KG1 (cell line): ENCODE data around the gene NUP160.
"Not testable (repeated sequence)": the region's sequence is repeated elsewhere in the genome, so short reads cannot be mapped to it uniquely, and the experiment has no call there.

Experiments used
- DNase-seq: peaks from one replicate; lab custom pipeline; 2025; lab: John Stamatoyannopoulos, UW

NUP160 gene

DNA sequence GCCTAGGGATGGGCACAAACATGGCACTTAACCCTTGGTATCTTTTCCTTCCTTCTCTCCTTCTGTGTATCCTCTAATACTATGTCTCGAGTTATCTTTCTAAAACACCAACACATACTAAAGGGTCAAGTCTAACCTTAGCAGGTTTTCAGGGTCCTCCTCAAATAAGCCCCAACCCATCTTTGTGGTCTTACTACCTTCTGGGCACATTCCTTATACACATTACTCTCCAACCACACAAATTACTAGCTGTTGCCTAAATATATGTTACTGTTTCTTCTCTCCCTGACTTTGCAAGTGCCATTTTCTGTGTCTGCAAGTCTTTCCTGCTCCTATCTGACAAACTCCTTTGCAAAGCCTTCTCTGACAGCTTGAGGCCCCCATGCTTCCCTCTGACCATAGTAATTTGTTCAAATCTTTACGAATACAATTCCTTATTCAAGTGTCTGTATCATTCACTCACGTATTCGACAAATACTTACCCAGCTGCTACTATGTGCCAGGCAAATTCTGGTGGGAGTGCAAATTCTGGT is 15.8 kb upstream of the NUP160 start:
- no peak for DNase-seq

DNA sequence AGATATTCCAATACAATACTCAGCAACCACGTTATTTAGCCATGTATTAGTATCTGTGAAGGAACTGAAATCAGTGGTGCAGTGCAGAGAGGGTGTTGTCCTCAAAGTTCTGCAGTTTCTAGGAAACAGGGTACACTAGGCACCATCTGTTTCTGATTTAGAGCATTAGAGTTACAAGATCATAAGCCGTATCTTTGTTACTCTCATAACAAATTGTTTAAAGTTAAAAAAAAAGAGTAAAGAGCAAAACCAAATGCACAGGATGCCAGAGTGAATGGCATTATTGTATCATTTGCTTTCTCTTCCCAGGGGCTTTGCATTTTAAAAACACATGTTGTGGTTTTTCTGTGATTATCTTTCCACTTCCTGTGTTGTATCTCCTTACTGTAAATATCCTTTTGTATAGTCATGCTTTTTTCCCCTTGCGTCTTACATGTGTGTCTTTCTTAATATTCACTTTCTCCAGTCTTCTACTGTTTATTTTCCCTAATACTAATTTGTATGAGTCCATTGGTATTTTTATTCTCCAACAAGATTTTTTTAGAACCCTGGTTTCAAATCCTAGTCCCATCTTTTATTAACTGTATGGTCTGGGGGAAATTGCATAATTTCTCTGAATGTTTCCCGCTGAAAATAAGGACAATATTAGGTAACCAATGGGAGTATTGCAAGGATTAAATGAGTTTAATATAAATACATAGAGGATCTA is 15.2 kb upstream of the NUP160 start:
- no peak for DNase-seq

DNA sequence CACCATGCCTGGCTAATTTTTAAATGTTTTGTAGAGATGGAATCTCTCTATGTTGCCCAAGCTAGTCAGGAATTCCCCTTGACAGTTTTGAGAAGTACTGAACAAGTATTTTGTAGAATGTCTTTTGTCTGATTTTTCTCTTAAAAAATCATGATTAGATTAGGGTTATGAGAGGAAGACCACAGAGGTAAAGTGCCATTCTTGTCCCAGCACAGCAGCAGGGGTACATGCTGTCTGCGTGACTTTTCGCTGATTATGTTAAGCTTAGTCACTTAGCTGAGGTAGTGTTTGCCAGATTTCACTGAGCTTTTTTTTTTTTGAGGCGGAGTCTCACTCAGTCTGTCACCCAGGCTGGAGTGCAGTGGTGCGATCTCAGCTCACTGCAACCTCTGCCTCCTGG is 13.6 kb upstream of the NUP160 start:
- DNase-seq: no peak

DNA sequence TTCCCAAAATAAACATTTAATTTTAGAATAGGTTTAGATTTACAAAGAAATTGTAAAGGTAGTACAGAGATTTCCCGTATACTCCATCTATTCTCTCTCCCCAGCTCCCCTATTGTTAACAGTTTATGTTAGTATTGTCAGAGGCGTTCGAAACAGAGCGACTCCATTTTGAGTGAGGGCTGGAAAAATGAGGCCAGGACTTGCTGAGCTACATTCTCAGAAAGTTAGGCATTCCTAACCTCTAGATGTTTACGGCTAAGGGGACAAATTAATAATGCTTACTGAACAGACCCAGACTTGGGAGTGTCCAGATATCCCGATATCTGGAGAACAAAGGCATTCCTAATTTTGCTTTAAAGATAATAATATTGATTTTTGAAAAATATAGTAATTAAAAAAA is 12.4 kb upstream of the NUP160 start:
- DNase-seq: no peak

DNA sequence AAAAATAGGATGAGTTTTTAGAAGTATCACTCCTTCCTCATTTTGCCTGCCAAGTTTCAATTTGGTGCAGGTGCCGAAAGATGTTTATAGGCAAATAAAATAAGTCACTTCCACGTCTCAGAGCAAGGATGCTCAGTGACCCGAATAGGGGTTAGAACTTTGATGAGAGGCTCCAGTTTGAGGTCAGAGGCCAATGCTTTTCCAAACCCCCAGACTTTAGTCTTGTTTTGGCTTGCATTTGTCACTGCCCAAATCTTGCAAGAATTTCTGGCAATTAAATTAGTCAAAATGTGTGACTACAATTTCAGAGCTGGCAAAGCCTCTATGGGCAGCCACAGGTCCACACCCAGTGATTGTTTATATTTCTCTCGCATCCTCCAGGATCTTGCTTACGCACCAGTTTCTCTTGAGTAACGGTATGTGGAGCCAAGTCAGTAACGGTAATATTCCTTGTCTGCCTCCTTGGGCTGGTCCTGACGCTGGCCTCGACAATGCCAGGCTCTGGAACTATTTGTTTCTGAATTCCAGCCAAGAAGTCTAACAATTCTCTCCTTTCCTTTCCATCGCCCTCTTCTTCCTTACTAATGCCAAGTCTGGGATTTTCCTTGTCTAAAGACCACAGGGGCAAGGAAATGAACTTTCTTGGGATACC is 9.9 kb upstream of the NUP160 start:
- no peak for DNase-seq

DNA sequence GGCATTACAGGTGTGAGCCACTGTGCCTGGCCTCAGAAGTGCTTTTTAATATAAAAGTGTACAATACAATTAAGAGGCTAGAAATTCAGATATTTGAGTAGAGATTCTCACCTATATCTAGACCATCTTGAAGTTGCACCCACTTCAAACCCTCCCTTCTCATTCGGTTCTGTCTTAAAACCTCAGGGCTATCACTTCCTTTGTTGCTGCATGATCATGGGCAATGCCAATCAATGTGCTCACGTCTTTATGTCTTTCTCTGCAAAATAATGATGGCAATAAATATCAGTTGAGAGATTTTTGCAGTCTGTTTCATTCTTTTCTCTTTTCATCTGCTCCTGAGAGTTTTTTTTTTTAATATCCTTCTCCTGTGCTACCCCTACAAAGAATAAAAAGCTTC is 9.3 kb upstream of the NUP160 start:
- DNase-seq: no peak

DNA sequence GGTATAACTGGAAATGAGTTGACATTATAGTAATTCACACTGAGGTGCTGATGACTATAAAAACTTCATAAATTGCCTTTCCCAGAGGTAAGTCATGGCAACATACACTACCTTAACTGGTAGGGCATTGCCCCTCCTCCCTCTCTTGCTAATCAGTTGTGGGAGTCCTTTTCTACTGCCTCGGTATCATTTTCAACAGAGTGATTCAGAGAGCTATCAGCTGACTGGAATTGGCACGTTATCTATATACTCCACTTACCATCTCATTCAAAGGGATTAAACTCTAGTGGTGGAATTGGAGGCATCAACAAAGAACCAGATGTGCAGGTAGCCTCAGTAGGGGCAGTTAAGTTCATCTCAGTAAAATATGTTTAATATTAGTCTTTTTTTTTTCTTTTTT is 8.0 kb upstream of the NUP160 start:
- DNase-seq: no peak

DNA sequence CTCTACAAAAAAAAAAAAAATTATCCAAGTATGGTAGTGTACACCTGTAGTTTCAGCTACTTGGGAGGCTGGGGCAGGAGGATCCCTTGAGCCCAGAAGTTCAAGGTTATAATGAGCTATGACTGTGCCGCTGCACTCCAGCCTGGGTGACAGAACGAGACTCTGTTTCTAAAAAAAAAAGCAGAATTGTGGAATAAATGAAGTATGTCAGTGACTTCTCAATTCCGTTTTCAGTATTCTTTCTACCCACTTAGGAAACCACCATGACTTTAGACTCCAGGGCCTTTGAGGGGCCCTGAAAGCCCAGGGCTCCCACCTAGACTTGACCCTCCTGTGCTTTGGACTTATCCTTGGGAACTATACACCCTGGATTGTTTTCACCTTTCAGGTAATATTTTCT is 6.5 kb upstream of the NUP160 start:
- no peak for DNase-seq

DNA sequence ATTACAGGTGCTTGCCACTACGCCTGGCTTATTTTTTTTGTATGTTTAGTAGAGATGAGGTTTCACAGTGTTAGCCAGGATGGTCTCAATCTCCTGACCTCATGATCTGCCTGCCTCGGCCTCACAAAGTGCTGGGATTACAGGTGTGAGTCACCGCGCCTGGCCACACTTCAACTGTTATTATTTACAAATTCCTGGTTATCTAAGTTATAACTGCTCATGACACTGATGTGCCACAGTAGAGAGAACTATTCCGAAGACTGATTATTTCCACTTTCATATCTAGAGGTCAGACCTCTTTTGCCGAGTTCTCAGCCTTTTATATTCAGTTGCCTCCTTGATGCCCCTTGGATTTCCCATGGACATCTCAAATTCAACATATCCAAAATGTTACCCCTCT is 3.9 kb upstream of the NUP160 start:
- no peak for DNase-seq

DNA sequence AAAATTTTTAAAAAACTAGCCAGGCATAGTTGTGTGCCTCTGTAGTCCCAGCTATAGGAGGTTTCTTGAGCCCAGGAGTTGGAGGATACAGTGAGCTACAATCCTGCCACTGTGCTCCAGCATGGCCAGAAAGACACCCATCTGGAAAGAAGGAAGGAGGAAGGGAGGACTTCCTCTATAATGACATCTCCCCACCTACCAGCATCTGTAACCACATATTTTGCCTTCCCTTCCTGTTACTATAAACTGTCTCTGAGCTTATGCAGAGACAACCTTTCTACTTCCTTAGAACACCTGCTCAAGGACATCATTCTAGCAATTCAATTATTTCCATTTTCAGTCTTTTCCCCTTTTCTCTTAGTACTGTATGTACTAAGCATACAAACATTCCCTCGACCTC is 2.2 kb upstream of the NUP160 start:
- no peak for DNase-seq

DNA sequence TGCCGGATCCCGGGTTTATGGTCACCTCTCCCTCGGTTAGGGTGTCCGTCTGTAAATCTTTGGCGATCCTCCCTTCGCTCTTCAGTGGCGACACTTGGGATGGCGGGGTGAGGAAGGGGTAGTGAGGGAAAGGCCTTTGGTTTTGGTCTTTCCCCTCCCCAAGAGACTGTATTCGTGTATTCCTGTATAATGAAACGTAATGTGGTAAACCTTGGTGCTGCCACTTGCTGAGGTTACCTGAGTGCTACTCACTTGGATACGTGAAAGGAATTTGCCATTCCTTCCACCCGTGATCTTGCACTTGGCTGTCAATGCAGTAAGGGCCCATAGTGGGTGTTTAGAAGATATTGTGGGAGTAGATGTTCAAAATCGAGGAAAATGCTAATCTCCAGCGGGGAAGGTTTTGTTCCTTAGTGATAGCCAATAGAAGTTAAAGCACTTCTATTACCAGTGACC is 578 bp upstream of the NUP160 start:
- no peak for DNase-seq

DNA sequence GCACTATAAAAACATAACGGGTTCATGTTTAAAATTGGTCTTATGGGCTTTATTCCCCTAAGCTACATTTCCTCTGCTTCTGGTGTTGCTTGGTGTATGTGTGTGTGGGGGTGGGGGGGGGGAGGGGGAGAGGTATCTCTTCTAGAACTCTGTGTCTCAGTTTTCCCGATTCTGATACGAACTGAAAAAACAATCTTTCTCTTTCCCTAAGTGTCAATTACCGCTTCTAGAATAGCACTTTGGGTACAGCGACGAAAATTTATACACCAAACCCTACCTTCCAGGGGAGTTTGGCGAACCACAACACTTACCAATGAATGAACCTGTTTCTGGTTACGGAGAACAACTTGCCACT is 636 bp downstream of the NUP160 start:
- no peak for DNase-seq

DNA sequence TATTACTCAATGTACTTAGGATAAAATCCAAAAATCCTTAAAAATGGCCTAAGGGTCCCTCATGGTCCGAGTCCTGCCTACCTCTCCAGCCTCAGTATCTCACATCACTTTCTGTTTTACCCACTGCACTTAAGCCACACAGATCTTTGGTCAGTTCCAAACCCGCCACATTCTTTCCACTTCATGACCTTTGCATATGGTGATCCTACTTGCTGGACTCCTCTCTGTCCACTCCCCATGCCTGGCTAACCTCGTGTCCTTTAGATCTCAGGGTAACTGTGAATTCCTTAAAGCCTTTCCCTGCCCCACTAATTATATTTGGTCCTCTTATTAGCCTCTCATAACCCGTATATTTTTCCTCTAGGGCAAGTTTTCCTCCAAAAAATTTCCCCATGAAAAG is 1.2 kb downstream of the NUP160 start:
- DNase-seq: no peak

DNA sequence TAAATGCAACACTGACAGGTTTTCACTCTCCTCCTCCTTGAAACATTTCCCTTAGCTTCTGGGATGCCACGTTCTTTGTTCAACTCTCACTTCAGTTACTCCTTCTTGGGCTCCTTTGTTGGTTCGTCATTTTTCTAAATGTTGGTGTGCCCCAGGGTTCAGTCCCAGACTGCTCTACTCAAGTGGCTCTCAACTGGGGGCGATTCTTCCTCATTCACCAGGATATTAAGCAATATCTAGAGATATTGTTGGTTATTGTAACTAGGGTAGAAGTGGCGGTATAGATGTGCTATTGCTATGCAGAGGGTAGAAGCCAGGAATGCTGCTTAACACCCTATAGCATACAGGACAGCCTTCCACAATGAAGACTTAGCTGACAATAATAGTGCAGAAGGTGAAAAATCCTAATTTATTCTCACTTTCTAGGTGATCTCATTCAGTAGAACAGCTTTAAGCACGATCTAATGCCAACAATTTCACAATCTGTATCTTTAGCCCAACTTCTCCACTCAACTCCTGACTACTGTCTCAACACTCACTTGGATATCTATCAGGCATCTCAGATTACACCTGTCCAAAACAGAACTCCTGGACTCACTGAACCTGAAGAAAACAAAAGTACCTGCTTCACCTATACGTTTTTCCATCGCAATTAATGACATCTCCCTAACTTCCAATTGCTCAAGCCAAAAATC is 4.6 kb downstream of the NUP160 start:
- DNase-seq: no peak

DNA sequence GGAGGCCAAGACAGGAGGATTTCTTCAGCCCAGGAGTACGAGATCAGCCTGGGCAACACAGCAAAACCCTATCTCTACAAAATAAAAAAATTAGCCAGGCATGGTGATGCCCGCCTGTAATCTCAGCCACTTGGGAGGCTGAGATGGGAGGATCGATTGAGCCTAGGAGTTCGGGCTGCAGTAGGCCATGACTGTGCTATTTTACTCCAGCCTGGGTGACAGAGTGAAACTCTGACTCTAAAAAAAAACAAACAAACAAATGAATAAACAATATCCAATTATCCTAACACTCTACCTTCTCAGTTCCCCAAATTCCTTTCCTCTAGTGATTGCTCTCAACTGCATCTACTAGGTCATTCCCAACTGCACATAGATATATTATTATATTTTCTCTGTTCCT is 5.4 kb downstream of the NUP160 start:
- no peak for DNase-seq

DNA sequence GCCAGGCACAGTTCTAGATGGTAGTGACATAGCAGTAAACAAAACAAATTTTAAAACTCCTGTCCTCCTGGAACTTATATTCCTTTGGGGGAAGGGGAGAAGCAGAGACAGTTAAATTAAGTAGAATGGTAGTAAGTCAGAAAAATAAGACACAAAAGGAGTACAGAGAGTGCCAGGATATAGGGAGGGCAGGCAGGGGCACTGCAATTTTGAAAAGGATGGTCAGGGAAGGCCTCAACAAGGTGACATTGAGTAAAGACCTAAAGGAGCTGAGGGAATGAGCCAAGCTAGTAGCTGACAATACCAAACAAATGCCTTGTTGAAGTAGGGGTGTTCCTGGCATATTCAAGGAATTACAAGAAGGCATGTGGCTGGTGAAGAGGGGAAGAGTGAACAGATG is 10.2 kb downstream of the NUP160 start:
- no peak for DNase-seq

DNA sequence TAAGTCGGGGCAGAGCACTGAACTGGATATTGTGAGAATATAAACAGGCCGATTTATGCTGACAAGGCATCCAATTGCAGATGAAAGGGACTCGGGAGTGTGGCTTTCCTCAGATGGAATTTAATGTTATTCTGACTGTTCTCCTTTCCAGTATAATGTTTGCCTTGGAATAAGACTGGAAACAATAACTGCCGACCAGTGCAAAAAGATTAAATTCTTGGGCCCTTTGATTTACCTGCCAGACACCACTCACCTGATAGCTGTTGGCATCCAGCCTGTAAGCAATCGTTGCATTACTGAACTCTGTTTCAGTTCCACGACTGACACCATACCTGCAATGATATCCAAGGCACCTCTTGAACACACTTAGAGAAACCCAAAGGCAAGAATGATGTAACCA is 10.9 kb downstream of the NUP160 start:
- DNase-seq: no peak

DNA sequence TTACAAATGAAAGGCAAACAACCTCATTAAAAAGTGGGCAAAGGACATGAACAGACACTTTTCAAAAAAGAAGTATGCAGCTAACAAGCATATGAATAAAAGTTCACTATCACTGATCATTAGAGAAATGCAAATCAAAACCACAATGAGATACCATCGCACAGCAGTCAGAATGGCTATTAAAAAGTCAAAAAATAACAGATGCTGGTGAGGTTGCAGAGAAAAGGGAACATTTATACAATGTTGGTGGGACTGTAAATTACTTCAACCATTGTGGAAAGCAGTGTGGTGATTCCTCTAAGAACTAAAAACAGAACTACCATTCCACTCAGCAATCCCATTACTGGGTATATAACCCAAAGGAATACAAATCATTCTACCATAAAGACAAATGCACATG is 18.1 kb downstream of the NUP160 start:
- not testable (repeated sequence) for DNase-seq

DNA sequence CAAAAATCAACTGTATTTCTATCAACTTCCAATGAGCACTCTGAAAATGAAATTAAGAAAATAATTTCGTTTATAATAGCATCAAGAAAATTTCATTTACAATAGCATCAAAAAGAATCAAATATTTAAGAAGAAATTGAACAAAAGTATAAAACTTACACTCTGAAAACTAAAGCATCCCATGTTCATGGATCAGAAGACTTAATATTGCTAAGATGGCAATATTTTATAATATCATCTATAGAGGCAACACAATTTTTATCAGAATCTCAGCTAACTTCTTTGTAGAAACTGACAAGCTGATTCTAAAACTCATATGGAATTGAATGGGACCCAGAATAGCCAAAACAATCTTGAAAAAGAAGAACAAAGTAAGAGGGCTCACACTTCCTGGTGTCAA is 19.9 kb downstream of the NUP160 start:
- no peak for DNase-seq

DNA sequence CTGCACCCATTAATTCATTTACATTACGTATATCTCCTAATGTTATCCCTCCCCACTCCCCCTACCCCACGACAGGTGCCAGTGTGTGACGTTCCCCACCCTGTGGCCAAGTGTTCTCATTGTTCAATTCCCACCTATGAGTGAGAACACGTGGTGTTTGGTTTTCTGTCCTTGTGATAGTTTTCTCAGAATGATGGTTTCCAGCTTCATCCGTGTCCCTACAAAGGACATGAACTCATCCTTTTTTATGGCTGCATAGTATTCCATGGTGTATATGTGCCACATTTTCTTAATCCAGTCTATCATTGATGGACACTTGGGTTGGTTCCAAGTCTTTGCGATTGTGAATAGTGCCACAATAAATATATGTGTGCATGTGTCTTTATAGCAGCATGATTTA is 25.5 kb downstream of the NUP160 start:
- DNase-seq: not testable (repeated sequence)

DNA sequence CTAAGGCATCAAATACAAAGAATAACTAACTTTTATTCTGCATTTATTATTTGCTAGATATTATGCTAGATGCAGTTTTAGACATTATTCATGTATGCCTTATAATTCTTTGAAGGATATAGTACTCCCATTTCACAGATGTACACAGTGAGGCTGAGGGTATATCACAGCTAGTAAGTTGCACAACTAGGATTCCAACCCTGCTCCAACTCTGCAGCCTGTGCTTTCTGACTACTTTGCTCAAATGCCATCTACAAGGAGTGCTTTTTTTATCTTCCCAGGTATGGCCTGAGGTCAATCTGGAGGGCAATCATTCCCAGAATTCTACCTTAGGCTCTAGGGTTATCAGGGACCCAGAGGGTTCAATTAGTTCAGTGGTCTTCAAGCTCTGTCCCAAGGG is 28.4 kb downstream of the NUP160 start:
- DNase-seq: no peak

DNA sequence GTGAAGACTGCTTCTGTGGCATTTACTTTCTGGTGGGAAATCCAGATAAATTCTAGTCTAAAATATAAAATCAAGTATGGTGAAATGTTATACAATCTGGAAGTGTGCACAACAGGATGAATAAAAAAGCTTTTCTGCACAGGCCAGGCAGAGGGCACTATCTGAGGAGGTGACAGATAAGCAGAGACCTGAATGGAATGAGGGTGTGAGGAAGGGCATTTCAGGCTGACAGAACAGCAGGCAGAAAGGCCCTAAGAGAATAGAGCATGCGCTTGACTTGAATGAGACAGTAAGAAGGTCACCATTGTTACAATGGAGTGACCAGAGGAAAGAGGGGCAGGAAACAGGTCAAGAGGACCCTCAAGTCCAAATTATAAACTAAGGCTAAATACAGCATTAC is 47.4 kb downstream of the NUP160 start:
- no peak for DNase-seq

DNA sequence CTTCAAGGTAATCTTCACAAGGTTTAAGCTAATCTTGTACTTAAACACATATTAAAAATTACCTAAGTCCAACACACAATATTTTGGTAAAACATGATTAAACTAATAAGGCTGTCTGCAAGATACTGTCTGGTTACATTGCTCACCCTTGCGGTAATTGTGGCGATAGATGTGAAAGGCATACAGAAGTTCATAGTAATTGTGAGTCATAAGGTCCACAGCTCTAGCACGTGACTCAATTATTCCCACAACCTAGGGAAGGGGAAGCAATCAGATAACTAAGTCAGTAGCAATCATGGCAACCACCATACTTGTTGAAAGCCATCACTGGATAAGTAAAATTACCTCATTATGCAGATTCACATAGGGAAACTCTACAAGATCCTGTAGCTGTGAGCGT is 50.5 kb downstream of the NUP160 start:
- no peak for DNase-seq
